Measurements from ENCODE around the gene FADS3.

Gene FADS3

DNA sequence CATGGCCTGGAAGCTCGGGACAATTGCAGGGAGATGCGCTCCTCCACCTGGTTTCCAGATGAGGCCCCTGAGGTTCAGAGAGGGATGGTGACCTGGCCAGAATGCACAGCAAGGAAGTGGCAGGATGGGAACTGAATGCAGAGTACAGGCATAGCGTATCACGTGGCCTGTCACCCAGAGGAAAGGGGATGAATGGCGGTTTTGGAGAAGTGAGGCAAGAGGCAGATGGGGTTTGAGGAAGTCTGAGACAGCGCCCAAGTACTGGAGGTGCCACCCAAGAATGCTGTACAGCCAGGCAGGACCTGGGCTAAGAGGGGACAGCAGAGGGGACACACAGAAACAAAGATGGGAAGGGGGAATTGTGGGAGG lies 21.2 kb upstream of the FADS3 start:
- TF ChIP-seq, protein P1, sequence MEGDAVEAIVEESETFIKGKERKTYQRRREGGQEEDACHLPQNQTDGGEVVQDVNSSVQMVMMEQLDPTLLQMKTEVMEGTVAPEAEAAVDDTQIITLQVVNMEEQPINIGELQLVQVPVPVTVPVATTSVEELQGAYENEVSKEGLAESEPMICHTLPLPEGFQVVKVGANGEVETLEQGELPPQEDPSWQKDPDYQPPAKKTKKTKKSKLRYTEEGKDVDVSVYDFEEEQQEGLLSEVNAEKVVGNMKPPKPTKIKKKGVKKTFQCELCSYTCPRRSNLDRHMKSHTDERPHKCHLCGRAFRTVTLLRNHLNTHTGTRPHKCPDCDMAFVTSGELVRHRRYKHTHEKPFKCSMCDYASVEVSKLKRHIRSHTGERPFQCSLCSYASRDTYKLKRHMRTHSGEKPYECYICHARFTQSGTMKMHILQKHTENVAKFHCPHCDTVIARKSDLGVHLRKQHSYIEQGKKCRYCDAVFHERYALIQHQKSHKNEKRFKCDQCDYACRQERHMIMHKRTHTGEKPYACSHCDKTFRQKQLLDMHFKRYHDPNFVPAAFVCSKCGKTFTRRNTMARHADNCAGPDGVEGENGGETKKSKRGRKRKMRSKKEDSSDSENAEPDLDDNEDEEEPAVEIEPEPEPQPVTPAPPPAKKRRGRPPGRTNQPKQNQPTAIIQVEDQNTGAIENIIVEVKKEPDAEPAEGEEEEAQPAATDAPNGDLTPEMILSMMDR (IDR thresholded peaks at IDR 0.05) = no peak

DNA sequence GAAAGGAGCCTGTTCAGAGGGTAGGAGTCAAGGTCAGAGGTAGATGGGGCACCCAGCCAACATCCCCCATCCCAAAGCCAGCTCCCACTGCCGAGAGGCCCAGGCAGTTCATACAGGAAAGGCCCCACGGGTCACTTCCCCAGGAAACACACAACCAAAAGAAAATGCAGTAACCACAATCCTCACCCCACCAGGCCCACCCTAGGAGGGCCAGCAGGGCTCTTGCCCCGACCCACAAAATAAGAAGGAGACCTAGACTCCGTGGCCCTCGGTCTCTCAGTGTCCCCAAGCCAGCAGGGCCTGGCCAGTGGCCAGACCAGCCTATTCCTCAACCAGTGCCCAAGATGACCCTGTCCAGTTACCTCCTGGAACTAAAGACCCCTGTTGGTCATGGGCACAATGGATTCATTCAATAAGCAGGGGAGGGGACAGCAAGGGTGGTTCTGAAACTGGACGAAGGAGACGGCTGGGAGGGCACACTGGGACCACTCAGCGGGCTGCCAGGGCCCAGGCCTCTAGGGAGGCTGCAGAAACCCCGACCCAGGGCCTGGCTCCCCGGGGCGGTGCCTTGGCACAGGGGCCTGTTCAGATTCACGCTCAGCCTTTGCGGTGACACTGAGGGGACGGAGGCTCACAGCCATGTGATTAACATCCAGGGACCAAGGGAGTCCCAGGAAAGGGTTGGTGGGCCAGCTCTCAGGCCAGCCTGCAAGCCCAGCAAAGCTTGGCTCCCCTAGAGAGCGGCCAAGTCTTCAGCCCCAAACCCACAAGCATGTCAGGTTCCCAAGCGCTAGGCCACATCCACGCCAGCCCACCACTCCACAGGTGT lies 20.6 kb upstream of the FADS3 start:
- TF ChIP-seq, protein P1 (IDR thresholded peaks at IDR 0.05) = no peak

DNA sequence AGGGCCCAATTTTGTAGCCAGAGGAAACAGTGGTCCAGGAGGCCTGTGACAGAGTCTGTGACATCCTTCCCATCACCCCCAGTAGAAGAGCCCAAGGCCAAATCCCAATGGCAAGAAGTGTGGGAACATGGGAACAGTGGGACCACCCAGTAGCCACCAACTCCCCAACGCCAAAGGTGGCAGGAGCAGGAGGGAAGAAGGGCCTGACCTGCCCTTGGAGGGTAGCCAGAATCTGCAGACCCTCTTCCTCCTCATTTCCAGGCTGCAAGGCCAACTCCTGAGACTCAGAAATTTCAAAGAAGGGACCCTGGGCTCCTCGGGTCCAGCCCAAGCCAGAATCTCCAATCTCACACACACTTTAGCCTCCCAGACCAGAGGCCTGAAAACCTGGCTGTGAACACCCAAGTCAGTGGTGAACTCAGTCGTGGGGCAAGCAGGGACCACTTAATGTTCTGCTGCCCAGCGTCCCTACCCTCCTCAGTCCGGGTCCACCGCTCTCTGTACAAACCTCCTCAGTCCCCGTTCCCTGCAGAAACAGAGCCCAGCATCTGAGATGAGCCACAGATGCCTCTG lies 19.9 kb upstream of the FADS3 start:
- TF ChIP-seq, protein P1 (IDR thresholded peaks at IDR 0.05) = no peak

DNA sequence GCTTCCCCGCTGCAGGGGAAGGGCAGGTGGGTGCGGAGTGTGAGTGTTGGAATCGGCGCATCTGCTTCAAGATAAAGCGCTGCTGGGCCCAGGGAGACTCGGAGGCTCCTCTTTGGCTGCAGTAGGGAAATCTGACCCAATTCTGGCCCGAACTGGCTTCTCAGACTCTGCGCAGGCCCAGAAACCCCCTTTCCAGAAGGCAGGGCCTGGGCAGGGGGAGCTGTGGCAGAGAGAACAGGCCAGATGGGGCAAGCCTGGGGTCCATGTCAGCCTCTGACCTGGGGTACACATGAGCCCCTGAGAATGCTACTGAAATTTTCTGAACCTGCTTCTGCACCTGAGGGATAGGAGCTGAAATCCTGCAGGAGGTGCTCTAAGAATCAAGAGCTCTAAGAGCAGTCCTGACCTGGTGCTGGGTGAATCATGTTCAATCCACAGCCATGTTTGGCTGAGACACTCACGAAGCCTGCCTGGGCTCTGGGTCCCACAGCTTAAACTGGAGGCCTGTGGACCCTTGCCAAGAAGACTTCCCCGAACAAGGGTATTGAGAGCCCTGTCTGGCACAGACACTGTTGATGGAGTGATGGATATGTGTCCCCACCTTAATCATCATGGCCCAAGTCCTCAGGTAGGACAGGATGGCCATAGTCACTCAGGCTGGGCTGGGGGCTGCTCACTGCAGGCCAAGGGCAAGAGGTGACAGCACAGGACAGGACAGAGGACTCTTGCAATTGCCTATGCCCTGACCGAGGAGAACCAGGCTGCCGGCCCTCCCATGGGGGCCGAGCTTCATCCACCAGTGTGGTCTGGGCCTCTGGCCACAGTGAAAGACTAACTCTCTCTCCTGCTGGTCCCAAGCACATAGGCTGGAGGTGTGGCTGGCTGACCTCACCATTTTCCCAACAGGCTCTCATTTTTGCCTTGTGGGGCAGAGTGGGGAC lies 19.1 kb upstream of the FADS3 start:
- TF ChIP-seq, protein P1 (IDR thresholded peaks at IDR 0.05) = no peak

DNA sequence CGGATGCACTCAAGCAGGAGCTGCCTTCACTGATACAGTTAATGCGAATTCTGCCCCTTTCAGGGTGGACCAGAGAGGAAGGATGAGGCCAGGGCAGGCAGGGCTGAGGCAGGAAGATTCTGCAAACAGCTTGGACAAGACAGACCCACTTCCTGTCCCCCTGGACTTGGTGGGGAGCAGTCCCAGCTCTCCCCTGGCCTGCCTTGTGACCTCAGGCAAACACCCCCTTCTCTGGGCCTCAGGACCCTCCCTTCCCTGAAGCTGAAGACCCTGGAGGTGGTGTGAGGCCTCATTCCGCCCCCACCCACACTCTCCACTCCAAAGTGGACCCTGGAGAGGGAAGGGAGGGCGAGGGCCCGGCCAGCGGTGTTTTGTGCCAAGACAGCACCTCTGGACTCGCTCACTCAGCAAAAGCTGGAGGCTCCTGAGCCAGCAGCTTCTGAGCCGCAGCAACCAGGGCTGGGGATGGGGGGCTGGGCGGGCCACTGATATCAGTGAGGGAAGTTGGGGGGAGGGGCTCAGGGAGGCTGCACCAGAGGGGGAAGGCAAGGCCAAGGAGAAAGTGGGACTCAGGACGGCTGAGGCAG lies 17.5 kb upstream of the FADS3 start:
- TF ChIP-seq, protein P1 (IDR thresholded peaks at IDR 0.05) = no peak

DNA sequence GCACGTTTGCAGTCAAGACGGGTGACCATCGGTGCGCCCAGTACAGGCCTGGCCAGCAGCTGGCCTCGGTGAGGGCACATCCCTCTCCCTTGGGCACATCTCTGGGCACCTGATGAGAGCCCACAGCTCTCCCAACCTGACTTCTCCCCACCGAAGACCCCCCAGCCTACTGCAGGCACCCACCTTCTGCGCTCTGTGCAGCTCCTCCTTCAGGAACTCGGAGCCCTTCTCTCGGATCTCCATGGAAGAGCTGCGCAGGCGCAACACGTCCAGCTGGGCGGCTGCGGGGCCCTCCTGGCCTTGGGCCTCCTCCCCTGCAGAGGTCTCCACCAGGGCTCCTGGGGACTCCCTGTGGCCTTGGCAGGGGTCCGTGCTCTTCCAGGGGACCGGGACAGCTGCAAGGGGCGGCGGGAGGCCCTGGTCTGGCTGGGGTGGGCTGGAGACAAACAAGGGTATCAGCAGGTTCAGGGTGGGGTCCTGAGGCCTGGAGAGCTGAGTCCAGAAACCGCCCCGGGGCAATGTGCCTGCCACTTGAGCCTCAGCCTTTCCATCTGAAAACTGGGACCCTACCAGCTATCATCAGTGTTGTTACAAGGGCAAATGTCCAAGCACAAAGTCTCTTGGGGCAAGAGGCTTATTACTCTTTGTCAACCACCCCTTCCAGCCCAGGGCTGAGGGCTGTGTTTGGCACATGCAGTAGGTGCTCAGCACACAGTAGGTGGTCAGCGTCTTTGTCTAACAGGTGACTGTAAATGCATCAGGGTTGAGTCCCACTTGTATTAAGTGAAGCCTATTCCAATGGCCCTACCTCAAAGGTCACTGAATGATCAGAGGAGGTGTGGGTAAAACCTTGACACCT lies 16.8 kb upstream of the FADS3 start:
- TF ChIP-seq, protein P1 (IDR thresholded peaks at IDR 0.05) = no peak
